Activated T-cell treated with anti-CD3 and anti-CD28 coated beads for 1 hour (primary cell): ENCODE measurements around the gene CHST2.
"Not testable (repeated sequence)": the region's sequence is repeated elsewhere in the genome, so short reads cannot be mapped to it uniquely, and the experiment has no call there.

Source experiments
- DNase-seq: peaks from one replicate; pipeline ENCODE4 v3.0.0-alpha.2; 2020; ENCODE audit warnings: low read depth

CHST2 gene

DNA sequence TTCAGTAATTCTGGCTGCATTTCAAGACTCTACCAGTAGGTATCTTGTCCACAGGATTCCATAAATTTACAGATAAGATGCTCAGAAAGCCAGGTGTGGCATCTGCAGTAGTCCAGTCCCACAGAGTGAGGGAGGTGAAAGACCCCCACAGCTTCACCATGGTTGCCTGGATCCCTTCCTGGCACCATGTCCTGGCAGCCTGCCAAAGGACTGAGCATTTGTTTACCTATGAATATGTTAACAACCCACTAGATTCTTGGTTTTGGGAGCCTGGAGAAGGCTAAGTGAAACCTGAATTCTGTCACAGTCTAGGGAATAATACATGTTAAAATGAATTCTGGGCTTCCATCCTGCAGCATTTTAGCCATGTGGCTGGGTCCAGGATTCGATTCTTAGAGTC lies 14.9 kb downstream of the CHST2 start:
- DNase-seq = no peak

DNA sequence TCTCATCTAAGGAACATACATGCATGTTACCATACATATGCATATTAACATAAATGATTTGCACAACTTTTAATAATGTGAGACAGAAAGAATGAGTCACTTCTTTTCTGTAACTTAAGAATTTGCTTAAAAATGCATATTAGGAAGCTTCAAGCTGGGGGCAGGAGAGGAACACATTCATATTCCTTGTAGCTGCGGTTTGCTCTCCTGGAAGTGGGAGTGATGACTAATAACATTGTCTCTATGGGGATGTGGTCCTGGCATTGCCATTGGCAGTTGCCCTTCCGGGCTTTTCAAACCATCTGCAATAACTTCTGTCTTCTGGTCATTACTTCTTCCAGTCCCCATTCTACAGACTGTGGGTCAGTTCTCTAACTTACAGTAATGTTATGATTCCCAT lies 15.6 kb downstream of the CHST2 start:
- no peak for DNase-seq

DNA sequence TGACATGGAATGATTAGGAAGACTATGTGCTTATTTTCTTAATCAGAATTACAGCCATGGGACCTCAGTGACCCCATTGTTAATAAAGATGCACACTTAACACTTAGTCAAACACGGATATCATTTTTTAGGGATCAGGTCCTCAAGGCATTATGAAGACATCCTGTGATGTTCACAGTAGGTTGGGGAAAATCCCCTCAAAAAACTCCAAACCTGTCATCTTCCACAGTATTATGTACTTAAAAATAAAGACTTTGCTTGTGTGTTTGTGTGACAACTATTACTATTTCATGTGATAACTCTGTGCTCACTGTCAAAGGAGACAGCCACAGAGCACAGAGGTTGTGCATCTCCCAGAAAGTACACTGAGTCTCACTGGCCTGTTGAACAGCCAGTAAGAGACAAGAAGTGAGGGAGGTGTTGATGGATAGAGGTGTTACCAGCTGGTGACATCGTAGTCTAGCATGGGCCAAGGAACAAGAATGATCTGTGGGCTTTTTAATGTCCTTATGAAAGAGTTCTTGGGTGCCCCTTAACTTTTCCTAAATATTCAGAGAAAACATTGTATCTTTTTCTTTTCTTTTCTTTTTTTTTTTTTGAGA lies 18.0 kb downstream of the CHST2 start:
- no peak for DNase-seq

DNA sequence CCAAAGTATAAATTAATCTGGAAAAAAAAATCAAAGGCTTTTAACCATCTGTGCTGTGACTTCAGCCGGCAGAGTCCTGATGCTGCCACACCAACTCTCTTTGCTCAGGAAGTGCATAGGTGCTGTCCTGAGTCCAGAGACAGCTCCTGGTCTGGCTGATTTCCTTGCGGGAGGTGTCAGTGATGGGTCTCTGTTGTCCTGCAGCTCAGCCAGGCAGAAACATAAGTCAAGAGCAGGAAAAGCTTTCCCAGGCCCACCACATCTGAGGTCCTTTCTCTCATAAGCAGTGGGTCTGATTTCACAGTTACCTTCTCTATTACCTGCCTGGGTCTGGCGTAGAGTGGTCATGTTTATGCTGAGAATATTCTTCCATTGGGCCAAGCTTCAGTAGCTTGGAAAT lies 19.4 kb downstream of the CHST2 start:
- DNase-seq = no peak

DNA sequence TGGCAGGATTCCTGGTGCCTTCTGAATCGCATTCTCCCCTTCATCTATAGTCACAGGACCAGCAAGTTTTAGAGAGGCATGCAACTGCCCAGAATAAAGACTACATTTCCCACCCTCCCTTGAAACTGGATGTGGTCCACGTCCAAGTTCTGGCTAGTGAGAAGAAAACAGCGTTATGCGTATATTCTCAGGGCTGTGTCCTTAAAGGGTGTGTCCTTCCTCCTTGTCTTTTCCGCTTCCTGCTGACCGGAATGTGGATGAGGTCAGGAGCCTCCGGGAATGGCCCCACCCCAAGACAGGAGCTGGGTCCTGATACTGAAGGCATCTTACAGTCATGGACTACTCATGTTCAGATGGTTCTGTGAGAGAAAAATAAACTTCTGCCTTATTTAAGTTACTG lies 20.2 kb downstream of the CHST2 start:
- DNase-seq = no peak

DNA sequence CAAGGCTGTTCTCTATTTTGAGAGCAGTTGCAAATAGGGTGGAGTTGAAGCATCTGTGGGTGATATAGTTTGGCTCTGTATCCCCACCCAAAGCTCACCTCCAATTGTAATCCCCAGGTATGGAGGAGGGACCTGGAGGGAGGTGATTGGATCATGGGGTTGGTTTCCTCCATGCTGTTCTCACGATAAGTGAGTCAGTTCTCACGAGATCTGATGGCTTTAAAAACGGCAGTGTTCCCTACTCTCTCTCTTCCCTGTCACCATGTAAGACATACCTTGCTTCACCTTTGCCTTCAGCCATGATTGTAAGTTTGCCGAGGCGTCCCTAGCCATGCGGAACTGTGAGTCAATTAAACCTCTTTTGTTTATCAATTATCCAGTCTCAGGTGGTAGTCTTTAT lies 21.0 kb downstream of the CHST2 start:
- DNase-seq = no peak

DNA sequence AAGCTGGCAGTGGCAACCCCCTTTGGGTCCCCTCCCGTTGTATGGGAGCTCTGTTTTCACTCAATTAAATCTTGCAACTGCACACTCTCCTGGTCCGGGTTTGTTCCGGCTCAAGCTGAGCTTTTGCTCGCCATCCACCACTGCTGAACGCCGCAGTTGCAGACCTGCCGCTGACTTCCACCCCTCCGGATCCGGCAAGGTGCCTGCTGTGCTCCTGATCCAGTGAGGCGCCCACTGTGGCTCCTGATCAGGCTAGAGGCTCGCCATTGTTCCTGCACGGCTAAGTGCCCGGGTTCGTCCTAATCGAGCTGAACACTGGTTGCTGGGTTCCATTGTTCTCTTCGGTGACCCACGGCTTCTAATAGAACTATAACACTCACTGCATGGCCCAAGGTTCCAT lies 22.8 kb downstream of the CHST2 start:
- no peak for DNase-seq

DNA sequence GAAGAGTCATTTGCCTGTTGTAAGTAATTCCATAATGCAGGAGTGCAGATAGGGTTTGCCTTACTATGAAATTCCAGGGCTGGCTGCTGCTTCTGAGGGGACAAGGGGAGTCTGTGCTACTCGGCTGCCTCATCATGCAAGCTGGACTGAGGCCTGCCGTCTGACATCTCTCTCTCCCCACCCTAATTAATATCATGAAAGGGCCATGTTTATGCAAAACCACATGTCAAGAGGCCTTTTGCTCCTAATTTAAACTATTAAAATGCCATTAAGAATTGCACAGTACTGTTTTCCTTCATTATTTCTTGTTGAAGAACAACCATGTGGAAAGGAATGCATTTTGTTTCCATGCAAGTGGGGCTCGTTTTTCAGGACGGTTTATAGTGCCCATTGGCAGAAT lies 26.3 kb downstream of the CHST2 start:
- DNase-seq = no peak

DNA sequence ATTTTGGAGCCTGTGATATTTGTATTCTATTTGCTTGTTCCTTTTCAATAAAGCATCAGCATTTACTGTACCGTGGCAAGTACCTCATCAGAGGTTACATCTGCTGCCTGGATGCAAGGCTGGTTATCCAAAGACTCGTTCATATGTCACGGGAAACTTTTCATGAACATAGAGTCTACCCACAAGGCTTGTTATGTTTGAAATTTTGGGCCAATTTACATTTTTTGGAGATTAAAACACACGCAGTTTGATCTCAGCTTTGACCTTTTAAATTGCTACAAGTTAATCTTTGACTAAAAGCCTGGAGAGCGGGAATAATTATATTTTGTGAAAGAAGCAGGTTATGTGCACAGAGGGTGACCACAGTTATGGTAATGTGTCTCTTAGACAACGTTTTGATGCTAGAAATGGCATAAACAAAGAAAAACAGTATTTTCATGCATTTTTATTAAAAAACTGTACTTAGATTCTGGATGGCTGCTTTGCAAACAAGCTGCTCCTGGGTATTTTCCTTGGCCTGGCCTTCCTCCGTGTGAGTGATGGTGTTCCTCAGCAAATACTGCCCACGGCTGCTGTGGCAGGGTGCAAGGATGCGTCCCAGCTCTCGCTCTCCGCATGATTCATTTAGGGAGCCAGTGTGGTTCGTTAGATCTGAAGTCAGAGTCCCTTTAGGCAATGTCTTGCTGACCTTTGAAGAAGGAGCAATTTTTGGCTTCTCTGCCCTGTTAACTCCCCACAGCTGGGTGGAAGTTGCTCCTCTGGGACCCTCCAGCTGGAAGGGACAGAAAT lies 27.1 kb downstream of the CHST2 start:
- no peak for DNase-seq

DNA sequence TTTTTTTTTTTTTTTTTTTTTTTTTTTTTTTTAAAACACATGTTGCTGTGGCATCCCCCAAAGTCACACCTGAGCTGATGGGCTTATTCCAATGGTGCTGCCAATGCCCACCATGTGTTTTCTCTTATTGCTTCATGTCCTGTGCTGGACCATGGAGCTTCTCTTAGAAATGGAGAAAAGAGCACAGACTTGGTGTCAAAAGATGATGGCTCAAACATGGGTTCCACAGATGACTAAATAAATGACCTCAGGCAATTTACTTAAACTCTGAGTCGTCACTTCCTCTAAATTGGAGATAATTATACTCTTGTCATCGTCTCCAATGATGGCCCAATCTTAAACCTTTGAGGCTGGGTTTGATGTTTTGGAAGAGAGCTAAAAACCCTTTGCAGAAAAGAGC lies 28.1 kb downstream of the CHST2 start:
- no peak for DNase-seq

DNA sequence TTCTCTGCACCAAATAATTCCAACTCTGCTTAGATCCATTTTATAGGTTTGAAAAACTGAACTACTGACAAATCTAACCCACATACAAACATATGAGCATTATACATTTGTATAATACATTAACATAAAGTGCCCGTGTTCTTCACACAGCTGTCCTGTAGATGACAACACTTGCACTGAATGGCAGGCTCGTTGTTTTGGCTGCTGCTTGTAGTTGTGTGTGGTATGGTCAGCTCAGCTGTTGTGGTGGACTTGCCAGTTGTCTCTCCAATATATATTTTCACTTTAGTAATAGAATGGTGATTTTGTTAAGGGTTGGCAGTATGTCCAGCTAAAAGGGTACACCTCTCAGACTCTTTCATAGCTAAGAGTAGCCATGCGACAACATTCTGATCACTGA lies 30.5 kb downstream of the CHST2 start:
- DNase-seq = no peak

DNA sequence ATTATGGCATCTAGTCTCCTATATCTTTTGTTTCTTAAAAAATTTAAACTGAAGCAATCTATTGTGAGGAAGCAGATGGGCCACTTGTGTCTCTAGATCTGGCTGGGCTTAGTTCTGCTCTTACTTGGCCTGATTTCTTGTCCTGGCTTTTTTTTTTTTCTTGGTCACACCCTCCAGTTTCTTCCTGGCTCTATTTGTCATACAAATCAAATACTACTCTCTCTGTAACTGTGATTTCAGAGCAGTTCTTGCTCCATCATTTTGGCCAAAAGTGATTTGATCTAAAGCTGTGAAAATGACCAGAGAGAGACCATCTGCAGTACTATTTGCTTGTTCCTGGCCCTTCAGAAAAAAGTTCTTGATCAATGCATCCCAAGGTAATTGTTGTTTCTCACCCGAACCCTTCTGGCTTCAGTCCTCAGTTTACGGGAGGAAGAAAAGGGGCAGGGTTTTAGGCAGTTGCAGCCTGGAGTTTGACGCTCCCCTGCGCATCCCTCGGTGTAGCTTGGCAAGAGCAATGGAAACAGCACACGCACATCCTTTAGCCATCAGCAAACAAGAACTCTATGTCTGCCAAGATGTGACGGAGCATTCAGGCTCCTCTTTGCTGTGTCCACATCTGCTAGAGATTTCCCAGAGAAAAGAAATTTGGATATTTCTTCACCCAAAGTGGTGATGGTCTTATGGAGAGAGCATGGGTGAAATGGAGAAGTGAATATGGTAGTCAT lies 31.6 kb downstream of the CHST2 start:
- no peak for DNase-seq

DNA sequence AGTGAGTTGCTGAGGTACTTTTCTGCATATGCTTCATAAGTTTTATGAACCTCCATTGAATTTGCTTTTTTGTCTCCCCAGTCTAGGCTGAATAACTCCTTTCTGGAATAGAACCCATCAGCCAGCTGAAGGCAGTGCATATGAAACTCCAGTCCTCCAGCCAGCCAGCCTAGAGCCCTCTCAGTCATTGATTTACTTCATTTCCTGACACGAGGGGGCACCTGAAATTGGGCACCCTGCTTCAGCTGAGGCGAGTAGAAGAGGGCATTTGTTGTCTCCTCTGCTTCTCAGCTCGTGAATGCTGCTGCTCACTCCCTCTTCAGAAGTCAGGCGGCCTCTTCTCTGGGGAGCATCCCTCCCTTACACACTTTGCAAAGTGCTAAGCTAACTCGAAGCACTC lies 32.5 kb downstream of the CHST2 start:
- DNase-seq = no peak

DNA sequence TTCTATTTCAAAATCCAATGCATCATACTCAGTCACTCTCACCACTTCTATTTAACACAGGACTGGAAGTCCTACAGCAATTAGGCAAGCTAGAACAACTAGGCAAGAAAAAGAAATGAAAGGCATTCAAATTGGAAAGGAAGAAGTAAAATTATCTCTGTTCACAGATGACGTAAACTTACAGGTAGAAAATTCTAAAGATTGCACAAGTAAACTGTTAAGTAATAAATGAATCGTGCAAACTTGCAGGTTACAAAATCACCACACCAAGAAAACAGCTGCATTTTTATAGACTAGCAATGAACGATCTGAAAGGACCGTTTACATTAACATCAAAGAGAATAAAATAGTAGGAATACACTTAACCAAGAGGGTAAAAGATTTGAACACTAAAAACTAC lies 36.2 kb downstream of the CHST2 start:
- no peak for DNase-seq

DNA sequence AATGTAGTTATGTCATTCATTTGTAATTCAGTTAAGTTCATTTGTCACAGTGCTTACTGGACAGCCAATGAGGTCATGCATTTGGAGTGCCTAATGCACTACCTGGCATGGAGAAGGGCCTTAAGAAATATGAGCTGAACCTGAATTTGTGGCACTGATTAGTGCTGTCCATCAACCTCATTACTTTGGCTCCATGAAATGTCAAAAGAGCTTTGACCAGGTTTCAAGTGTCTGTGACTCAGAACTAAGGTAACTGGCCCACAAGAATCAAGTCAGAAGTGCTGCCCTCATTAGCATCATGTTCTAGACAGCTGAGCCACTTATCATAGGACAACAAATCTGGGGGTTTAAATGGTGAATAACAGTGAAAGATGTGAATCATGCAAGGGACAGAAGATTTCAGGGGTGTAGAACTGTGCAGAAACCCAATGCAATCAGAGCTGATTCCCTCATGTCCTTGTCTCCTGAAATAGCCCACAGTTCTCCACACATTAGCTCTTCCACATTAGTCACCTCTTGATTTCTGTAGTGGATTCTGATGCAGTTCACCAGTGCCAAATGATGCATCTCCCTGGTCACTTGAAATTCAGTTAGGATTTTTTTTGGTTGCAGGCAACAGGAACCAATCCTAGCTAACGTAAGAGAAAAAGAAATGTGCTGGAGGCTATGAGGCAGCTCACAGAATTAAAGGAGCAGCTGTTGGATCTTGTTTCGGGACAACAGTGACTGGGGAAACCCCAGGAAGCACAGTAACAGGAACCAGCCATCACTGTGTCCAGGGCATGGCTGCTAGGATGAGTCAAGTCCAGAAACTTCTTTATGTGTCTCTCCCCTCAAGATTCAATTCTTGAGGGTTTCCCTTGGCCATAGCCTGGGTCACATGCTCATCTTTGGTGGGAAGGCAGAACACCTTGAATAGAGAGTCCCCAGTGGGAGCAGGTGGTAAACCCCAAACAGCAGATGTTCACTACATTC lies 38.7 kb downstream of the CHST2 start:
- DNase-seq = no peak

DNA sequence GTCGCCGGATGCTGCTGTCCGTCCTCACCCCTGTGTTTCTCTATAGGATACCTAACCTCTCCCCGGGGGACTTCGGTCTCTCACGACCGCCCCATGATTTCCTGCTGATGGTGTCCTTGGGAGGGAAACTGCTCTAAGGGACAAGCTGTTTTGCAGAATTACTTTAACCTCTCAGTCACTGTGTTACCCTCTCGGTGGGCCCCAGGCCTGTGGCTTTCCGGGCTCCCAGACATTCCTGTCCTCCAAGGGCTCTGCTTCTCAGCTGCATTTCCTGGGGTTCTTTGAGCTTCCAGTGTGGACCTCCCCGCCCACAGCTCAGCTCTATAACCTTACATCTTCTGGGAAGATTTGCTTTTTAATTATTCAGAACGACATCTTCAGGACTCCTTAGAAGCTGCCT lies 40.9 kb downstream of the CHST2 start:
- no peak for DNase-seq

DNA sequence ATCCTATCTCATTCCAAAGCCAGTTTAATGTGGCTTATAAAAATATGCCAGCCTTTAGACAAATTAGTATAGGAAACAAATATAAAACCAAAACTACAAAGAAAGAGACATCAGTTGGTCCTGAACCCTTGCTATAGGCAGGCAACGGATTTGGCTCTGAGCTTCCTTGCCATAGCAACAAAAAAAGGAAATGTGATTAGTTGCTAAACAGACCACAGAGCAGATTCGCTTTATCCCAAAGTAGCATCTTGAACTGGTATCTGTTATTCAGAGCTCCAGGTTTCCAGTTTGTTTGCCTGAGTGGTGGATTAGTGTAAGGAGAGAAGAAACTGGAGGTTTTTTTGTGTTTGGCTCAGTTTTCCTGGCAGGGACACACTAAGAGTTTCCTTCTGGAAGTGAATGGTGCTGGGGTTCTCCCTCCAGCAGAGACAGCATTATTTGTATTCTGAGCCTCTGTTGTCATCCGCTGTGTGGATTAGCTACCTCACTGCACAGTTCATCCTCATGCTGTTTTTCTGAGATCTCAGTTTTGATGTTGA lies 44.1 kb downstream of the CHST2 start:
- DNase-seq = no peak

DNA sequence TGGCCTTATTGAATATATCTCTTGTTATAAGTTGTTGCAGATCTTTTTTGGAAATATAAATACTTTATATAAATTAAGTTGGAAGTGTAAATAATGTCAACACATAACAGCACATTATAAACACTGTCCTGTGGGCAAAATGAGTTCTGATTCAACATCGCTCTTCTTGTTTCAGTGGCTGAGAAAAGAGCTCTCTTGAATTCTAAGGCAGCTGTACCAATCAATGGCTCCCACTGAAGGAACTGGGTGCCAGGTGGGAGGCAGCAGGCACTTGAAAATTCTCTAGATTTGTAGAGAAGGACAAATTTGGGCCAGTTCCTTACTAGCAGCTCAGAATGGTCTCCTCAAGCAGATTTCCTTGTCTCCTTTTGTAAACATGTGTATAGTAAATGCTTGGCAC lies 45.6 kb downstream of the CHST2 start:
- no peak for DNase-seq

DNA sequence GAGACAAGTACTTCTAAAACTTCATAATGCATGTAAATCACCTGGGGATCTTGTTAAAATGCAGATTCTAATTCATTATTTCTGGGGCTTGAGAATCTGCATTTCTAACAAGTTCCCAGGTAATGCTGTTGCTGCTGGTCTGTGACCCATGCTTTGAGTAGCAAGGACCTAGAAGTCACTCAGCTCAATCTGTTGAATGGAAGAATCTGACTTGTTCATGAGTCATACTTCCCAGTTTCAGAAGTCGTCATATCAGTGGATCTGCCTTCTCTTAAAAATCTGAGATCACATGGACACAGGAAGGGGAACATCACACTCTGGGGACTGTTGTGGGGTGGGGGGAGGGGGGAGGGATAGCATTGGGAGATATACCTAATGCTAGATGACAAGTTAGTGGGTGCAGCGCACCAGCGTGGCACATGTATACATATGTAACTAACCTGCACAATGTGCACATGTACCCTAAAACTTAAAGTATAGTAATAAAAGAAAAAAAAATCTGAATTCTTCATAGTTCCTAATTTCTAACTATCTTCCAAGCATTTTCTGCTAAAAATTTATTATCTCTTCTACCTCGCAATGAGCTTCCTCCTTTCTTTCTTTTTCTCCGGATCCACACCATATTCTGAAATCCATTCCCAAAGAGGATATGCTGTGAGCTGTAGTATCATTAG lies 46.2 kb downstream of the CHST2 start:
- DNase-seq = not testable (repeated sequence)

DNA sequence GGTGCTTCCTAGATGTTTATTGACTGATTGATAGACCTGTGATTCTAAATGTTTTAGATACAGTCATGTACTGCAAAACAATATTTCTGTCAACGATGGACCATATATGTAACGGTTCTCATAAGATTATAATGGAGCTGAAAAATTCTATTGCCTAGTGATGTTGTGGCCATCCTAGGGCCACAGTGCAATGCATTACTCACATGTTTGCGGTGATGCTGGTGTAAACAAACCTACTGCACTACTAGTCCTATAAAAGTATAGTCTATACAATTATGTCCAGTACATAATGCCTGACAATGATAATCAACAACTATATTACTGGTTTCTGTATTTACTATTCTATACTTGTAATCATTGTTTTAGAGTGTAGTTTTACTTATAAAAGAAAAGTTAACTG lies 46.8 kb downstream of the CHST2 start:
- no peak for DNase-seq
